ENCODE data around the gene SLC2A8.

The SLC2A8 gene

GRCh38 chr9:127438394-127438793, 41.4 kb downstream of the SLC2A8 start:
- DNase-seq = no peak

GRCh38 chr9:127444283-127444920, 47.4 kb downstream of the SLC2A8 start:
- DNase-seq = no peak

- DNase-seq = no peak
These were observed 48.2 kb downstream of the SLC2A8 start for GRCh38 chr9:127444921-127445850.

DNA sequence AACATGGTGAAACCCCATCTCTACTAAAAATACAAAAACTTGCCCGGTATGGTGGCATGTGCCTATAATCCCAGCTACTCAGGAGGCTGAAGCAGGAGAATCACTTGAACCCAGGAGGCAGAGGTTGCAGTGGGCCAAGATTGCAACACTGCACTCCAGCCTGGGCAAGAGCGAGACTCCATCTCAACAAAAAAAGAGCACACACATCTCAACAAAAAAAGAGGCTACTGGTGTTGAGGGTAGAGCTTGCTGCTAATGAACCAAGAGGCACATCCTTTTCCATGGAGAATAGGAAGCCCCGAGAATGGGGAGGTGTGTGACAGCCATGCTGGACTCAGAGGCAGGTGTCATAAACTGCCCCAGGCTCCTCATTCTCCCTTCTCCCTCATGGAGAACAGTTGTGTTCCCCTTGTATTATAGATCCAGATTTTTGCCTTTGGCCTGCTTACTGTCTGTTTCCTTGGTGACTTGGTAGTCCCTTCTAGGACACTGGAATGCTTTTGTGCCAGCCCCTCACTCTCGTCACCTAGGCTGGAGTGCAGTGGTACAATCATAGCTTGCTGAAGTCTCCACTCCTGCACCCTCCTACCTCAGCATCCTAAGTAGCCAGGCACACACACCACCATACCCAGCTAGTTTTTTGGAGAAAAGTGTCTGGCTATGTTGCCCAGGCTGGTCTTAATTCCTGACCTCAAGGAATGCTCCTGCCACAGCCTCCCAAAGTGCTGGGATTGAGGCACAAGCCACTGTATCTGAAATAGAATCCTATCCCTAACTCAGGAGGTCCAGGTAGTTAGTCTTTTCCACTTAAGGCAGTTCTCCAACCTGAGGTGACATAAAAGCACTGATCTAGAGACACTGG, 49.1 kb downstream of the SLC2A8 start:
- no peak for DNase-seq

GRCh38 chr9:127446713-127447415, 49.9 kb downstream of the SLC2A8 start:
- DNase-seq = no peak

GRCh38 chr9:127447416-127448111, 50.6 kb downstream of the SLC2A8 start:
- no peak for DNase-seq

DNA sequence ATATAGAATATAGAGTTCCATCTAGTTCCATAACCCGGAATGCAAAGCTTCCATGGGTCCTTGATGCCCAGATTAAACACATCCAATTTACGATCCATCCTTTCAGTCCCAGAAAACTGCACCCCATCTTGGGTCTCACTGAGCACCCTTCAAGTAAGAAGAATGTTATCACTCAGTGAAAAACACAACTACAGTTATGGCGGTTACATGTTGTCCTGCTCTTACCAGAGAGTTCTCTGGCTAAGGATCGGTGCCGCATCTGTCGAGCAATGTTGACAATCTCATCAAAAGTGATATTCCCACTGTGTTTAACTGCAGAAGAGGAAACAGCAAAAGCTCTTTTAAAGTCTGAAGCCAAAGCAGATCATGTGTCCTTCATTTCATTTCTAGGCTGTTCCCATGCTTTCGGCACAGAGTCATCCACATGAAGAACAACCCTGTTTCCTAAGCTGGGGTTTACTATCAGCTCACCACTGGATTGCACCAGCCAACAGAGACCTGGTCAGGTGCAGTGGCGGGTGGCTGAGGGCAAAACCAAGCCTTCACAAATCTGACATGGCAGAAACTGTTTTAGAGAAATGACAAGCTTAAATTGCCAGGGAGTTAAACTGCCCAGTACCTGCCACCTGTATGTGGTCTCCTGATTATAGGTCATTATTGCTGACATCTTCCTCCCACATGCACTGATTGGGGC, 51.3 kb downstream of the SLC2A8 start:
- DNase-seq = no peak

- no peak for DNase-seq
These were observed 52.5 kb downstream of the SLC2A8 start for GRCh38 chr9:127449332-127449966.

DNA sequence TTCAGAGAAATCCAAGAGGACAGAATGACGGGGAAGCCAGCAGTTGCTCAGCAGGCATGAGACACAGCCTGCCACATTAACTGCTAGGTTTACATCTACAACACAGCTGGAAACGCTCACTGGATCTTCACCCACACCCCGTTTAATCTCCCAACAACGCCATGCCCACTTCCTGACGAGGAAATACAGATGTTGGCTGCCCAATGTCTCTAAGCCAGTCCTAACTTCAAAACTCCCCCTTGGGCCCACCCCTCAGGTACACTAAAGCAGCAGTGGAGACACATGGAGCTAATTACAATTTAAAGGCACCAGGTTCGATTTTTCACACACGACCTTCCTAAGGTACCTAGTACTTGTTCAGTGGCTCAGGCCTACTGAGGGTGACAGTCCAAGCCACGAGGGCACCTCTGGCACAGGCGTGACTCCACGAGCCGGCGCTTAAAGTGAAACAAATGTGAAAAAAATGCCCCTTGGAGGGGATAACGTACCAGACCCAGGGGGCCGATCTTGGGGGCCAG, 53.3 kb downstream of the SLC2A8 start:
- DNase-seq = no peak

GRCh38 chr9:127450830-127451607, 54.0 kb downstream of the SLC2A8 start, which contains the start of the genes LRSAM1 and RPL12:
Gene LRSAM1, plus strand, starts transcription at chr9:127451510. Its CDS starts 3,018 bp downstream, at chr9:127454528.
Gene RPL12, minus strand, starts transcription at chr9:127451406. Its CDS starts 89 bp downstream, at chr9:127451317.
- DNase-seq = peak; percentile 97

GRCh38 chr9:127451608-127451857, 54.6 kb downstream of the SLC2A8 start:
- DNase-seq = no peak

DNA sequence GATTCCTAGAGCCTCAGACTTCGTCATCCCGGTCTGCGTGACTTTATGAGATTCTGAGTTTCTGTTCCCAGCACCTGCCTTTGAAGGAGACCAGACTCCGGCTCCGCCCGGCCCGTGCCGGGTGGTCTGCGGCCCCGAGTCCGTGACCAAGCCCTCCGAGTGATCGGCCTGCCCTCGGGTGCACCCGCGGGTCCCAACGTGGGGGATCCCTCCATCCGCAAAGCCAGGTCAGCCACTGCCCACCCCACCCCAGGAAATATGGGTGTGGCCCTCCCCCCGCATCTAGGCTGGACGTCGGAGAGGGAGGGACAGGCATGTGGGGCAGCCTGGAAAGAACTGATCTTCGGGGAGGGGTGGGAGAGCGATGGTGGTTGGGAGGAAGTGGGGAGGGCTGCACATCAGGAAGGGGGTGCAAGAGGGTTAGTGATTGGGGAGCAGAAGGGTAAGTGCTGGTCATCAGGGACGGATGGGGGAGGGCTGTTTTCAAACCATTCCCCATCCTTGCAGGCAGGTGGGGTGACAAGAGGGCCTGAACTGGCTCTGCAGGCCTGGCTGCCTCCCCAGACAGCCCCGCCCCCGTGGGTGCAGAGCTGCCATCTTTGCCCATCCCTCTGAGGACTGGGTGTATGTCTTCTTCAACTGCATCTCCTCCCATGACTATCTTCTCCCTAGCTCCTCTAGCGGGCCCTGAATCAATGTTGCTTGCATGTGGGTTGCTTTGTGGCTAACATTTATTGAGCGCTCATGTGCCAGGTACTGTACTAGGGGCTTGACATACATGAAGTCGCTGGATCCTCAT, 55.1 kb downstream of the SLC2A8 start:
- DNase-seq = peak; percentile 47

DNA sequence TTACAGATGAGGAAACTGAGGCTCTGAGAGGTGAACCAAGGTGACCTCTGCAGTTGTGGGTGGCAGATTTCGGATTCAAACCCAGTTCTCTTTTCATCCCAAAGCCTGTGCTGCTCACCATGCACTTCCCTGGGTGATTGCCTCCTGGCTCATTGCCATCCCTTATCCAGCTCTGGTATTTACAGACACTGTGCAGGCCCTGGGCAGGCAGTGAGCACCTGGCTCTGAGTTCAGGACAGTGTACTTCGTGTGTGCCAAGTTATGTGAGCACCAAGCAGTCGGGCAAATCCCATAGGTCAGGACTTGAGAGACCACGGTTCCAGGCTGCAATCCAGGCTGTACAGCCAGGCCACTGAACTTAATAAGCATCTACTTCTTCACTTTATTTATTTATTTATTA, 55.7 kb downstream of the SLC2A8 start:
- no peak for DNase-seq

DNA sequence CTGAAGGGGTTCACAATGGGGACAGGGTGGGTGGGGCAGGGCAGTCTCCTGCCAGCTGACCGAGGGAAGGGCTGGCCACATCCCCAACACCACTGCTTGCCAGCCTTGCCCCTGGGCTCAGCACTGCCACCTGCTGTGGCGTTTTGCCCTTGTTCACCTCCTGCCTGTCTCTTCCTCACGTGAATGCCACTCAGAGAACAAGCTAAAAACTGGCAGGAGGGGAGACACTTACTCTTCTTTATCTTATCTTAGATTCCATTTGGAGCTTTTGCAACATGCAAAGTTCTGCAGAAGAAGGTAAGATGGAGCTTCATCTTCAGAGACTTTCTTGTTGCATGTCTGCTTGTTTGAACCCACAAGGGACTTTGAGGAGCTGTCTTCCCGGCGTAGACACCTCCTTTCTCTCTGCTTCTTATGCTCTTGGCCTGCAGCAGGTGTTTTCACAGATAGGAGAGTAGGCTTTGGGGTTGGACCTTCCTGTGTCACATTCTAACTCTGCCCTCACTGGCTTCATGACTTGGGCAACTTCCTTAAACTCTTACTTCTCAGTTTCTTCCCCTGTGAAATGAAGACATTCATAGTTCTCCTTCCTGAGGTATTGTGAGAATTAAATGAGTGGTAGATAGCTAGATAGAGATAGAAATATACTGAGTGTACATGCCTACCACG, 58.5 kb downstream of the SLC2A8 start:
- DNase-seq = no peak

- no peak for DNase-seq
These were observed 60.4 kb downstream of the SLC2A8 start for GRCh38 chr9:127457191-127457878.
